HG03095 (cell line): ENCODE results near the gene NANOGP8.
"Not testable (repeated sequence)": the region's sequence is repeated elsewhere in the genome, so short reads cannot be mapped to it uniquely, and the experiment has no call there.

Source experiments
- ATAC-seq: cut with Tn5 transposase; IDR thresholded peaks from one replicate; pipeline ENCODE4 v1.9.1; 2021; ENCODE audit warnings: moderate library complexity; ENCODE audit not compliant: unreplicated experiment

The NANOGP8 gene

GRCh38 chr15:35095941-35096340 is 10.8 kb upstream of the NANOGP8 start:
- ATAC-seq: no peak

GRCh38 chr15:35092846-35093245 is 7.8 kb upstream of the NANOGP8 start:
- no peak for ATAC-seq

DNA sequence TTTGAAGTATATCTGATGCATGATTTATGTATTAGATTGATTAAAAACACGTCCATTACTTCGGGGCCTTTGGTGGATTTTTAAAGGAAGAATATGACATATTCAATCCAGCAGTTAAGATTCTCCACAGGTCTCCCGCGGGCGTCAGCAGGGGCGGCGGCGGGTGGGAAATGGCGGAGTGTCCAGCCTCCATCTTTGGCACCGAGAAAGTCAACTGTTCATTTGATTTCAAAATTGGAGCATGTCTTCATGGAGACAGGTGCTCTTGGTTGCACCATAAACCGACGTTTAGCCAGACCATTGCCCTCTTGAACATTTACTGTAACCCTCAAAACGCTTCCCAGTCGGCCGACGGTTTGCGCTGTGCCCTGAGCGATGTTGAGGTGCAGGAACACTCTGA is 7.2 kb upstream of the NANOGP8 start:
- no peak for ATAC-seq

DNA sequence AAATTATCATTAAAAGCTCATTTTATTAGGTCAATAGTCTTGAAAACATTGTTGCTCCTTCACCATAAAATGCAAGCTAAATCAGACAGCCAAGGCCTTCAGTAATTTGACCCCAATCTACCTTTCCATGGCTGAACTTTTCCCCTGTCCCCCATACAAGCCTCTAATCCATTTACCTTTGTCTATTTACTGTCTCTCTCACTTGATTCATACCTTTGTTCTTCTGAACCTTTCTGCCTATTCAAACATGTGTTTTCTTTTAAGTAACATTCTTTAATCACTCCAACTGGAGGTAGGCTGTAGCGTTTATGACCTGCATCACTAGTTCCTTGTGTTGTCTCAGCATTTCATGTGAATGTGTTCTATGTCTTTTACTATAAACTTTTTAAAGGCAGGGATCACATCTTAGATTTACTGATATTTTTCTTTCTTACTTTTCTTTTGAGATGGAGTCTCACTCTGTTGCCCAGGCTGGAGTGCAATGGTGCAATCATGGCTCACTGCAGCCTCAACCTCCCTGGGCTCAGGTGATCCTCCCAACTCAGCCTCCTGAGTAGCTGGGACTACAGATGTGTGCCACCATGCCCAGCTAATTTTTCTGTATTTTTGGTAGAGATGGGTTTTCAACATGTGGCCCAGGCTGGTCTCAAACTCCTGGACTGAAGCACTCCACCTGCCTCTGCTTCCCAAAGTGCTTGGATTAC is 5.2 kb upstream of the NANOGP8 start:
- no peak for ATAC-seq

- ATAC-seq: no peak
These were observed 4.5 kb upstream of the NANOGP8 start for GRCh38 chr15:35089551-35089950.

- no peak for ATAC-seq
These were observed 3.2 kb upstream of the NANOGP8 start for GRCh38 chr15:35088329-35088728.

DNA sequence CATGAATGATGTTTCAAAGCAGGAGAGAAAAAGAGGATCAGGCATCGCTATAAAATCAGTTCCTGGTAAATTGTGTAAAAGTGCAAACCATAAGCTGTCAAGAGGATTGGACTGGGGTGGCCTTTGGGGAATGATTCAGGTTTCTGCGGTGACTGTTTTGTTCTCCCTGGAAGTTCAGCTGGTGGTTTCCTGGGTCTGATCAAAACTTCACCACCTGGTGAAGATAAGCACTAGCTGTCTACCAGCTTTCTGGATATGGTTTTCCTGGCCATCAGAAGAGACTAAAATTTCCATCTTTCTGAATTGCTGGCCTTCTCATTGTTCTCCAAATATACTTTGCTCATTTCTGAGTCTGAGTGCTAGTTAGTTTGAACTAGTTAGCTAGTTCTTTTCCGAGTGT is 2.7 kb upstream of the NANOGP8 start:
- no peak for ATAC-seq

- not testable (repeated sequence) for ATAC-seq
These were observed 2.4 kb downstream of the NANOGP8 start for GRCh38 chr15:35082371-35083348.

DNA sequence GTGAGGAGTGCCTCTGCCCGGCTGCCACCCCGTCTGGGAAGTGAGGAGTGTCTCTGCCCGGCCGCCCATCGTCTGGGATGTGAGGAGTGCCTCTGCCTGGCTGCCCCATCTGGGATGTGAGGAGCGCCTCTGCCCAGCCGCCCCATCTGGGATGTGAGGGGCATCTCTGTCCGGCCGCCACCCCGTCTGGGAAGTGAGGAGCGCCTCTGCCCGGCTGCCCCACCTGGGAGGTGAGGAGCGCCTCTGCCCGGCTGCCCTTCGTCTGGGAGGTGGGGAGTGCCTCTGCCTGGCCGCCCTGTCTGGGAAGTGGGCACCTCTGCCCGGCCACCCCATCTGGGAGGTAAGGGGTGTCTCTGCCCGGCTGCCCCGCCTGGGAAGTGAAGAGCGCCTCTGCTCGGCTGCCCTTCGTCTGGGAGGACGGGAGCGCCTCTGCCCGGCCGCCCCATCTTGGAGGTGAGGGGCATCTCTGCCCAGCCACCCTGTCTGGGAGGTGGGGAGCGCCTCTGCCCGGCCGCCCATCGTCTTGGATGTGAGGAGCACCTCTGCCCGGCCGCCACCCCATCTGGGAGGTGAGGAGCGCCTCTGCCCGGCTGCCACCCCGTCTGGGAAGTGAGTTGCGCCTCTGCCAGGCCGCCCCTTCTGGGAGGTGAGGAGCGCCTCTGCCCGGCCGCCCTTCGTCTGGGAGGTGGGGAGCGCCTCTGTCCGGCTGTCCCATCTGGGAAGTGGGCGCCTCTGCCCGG is 3.3 kb downstream of the NANOGP8 start:
- not testable (repeated sequence) for ATAC-seq

DNA sequence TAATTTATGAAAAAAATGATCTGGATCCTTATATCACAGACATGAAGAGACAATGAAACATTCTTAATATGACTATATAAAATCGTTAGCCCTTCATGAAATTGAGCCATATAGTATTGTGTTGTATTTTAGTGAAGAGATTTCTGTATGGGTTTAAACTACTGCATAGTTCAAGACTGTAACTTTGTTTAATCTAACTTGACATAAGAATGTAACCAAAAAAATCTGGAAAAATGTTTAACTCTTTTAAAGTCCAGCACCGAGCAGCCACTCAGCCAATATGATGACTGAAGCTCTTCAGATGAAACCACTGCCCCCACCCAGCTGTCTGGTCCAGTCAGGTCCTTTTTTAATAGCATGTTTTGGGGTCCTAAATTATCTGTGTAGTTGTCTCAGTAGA is 4.9 kb downstream of the NANOGP8 start:
- no peak for ATAC-seq

DNA sequence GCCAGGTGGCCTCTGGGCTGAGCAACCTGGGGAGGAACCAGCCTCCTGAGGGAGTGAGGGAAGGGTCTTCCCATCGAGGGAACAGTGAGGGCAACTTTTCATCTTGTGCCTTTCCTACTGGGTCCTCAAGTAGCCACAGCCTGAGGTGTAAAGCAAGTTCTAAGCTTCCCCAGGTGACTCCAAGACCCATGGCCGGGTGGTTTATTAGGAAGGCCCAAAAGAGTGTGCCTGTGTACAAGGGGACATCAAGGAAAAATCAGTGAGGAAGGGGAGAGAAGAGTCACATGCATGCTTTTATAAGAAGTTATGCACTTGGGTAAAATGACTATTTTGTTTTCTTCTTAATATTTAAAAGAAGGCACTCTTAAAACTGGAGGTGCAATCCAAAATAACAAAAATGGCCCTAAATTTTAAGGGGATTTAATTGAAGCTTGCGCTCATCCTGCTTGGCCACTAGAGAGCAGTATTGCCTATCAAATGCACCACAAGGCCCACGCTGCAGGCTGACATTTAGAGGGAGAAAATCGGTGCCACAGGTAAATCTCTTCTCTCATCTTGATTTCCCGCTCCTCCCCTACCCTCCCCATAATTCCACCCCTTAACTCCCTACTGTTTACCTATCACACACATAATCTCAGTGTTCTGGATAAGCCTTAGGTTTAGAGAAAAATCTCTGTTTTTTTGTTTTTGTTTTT is 6.7 kb downstream of the NANOGP8 start:
- ATAC-seq: no peak

DNA sequence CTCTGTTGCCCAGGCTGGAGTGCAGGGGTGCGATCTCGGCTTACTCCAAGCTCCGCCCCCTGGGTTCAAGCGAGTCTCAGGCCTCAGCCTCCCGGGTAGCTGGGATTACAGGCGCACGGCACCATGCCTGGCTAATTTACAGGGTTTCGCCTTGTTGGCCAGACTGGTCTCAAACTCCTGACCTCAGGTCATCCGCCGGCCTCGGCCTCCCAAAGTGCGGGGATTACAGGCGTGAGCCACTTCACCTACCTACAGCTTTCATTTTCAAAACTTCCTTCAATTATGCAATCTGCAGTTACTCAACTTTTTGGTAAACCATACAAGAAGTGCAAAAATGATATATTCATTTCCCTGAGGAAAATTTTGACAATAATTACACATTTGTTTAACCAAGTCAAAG is 14.0 kb downstream of the NANOGP8 start:
- no peak for ATAC-seq

DNA sequence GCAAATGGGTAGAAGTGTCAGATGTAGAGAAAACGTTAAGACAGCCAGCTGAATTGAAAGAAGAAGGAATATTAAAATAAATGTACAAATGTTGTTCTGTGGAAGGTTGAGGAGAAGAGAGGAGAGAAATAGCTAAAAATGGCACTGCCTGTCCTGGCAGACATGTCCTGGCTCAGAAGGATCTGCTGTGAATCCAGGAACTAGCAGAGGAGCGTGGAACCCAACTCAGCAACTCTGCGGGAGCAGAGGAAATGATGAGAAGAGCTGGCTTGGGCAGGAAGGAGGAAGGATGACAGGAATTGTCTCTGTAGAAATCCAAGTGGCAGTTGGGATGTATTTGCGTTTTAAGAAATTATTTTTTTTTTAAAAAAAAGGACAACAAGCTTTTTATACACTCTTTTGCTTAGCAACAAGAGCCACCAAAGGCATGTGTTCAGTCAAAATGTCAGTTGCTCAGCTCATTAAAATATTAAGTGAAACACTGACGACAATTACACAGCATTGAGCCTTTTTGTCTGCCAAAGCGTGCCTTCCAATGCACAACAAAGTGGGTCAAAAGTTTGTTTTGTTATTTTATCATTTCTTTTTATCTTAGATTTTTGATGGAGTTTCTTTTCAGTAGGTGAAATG is 16.1 kb downstream of the NANOGP8 start:
- no peak for ATAC-seq

- ATAC-seq: no peak
These were observed 17.4 kb downstream of the NANOGP8 start for GRCh38 chr15:35067496-35068347.

DNA sequence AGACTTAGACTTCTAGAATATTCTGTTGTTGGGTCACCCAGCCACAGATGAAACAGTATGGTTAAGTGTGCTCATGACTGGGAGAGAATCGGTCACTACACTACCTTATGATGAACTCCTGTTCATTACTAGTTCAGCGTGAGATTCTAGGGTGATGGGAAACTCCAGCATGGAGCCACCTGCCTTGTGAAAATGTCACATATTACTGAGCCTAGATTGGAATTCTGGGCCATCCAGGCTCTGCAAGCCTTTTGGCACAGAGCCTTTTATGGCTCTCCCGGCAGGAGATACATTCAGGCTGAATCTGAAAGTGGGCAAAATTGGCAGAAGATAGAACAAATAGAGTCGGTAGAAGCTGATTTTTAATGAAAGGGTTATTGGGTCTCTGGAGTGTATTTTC is 19.0 kb downstream of the NANOGP8 start:
- no peak for ATAC-seq

- ATAC-seq: no peak
These were observed 20.4 kb downstream of the NANOGP8 start for GRCh38 chr15:35064576-35065190.

DNA sequence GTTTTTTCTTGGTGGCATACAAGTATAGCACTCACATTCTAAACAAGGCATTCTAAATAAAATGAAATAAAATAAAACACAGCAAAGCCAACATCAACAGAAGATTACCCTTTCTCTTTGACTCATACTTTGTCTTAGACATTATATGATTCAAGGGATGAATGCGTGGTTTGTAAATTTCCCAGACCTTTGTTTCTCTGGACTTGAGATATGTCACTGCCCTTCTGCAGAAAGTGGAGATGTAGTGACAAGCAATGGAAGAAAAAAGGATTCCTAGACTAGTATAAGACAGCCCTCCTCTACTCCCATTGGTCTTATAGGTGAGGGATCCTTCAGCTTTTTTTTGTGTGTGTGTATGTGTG is 22.4 kb downstream of the NANOGP8 start:
- ATAC-seq: no peak

DNA sequence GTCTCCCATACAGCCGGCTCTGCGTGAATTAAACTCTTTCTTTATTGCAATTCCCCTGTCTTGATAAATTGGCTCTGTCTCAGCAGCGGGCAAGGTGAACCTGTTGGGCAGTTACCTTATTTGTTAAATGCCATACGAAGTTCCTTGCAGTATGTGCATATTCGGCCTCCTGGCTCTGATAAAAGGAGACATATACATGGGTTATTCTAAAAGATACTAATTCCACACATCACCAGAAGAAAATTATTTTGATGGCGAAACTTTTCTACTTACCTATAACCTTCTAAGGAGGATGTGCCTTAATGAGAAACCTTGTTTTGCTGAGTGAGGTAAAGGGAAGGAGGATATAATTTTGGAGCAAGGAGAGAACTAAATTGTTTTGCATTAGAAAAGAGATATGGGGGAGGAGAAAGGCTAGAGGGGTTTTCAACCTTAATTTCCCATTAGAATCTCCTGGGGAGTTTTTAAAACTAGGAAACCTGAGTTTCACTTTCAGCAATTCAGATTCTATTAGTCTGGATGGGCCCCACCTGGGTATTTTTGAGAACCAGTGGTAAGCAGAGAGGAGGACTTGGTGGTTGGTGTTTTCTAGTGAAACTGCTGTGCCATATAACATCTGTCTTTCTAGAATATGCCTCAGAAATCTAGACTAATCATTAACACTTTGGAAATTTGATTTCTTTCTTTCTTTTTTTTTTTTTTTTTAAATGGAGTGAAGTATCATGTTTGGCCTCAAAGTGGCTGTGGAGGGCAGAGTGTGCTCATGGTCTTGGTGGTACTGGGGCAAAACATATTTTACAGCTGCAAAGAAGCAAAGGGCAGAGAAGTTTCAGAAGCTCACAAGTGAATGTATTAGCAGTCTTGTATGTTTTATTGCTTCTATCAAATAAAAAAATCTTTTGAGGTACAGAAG is 23.0 kb downstream of the NANOGP8 start:
- no peak for ATAC-seq
